Panc1 (cell line): ENCODE measurements around the gene SRMS. TPM values are rescaled to one million over a fixed set of nuclear protein-coding genes. Genes with fewer than 3 reads are reported as not detected.

Experiments
- ATAC-seq: fragments of 200-7000 bp; cut with Tn5 transposase; 2 replicates; pipeline ENCODE4 v1.9.1; 2020; ENCODE audit warnings: mild to moderate bottlenecking, moderate library complexity
- Bru-seq: library from RNA; stranded (reverse); fragments of 400-500 nt; gene quantifications from one replicate; lab custom pipeline; 2021; lab: Mats Ljungman, UMichigan
- BruChase-seq, 2 experiments: library from RNA; stranded (reverse); fragments of 400-500 nt; gene quantifications; one replicate each; lab custom pipeline; 2021; lab: Mats Ljungman, UMichigan
- BruUV-seq: library from RNA; stranded (reverse); fragments of 400-500 nt; replicated peaks from 2 replicates; lab custom pipeline; 2021; lab: Mats Ljungman, UMichigan
- CTCF ChIA-PET: fragments of 300-600 bp; sonication (Branson Sonifier 250); formaldehyde crosslinking; loops from one replicate; lab custom pipeline; 2022; ENCODE audit warnings: antibody characterized with exemption; lab: Charles Lee
- POLR2A ChIA-PET: fragments of 300-600 bp; sonication (Branson Sonifier 250); formaldehyde crosslinking; loops from one replicate; lab custom pipeline; 2022; ENCODE audit warnings: antibody characterized with exemption; lab: Charles Lee
- DNase-seq: peaks from one replicate; pipeline ENCODE4 v3.0.0-alpha.2; 2010; ENCODE audit warnings: low read depth, low spot score
- H3K27ac ChIP-seq: 2 replicates; pipeline ENCODE4 v1.5.1; 2011; ENCODE audit warnings: mild to moderate bottlenecking, low read length, inconsistent platforms
- H3K27me3 ChIP-seq: fragments of 200-500 bp; sonication (Bioruptor generic); 2 replicates; pipeline ENCODE4 v1.6.0; 2014; ENCODE audit warnings: low read length, inconsistent platforms; ENCODE audit not compliant: control insufficient read depth, insufficient read depth
- H3K36me3 ChIP-seq: fragments of 200-500 bp; sonication (Bioruptor generic); 2 replicates; pipeline ENCODE4 v1.5.1; 2014; ENCODE audit warnings: inconsistent platforms, mild to moderate bottlenecking, low read length, moderate library complexity; ENCODE audit not compliant: control insufficient read depth, insufficient read depth
- H3K4me1 ChIP-seq: 2 replicates; pipeline ENCODE4 v1.5.1; 2011; ENCODE audit warnings: inconsistent platforms, mild to moderate bottlenecking, low read length, moderate library complexity; ENCODE audit not compliant: control insufficient read depth, insufficient read depth
- H3K4me3 ChIP-seq, 2 experiments: 2 replicates each; pipeline ENCODE4 v1.5.1; 2011 to 2012; ENCODE audit warnings: low read depth in 2 of 2, low read length in 2 of 2, mild to moderate bottlenecking in 2 of 2, inconsistent platforms in 1 of 2, moderate library complexity in 1 of 2
- H3K9me3 ChIP-seq: fragments of 200-500 bp; sonication (Bioruptor generic); 2 replicates; pipeline ENCODE4 v1.5.1; 2014; ENCODE audit warnings: low read depth, mild to moderate bottlenecking, inconsistent platforms, low read length, moderate library complexity; ENCODE audit not compliant: control insufficient read depth, insufficient read depth
- POLR2AphosphoS5 ChIP-seq: IDR thresholded peaks from 2 replicates; pipeline ENCODE4 v1.6.1; 2012; ENCODE audit warnings: mild to moderate bottlenecking, low read depth, low read length, moderate library complexity
- SIN3A ChIP-seq: IDR thresholded peaks from 2 replicates; pipeline ENCODE4 v1.6.1; 2012; ENCODE audit warnings: low read depth, mild to moderate bottlenecking, low read length, moderate library complexity, borderline replicate concordance; ENCODE audit not compliant: insufficient read depth
- TCF7L2 ChIP-seq: IDR thresholded peaks from 2 replicates; pipeline ENCODE4 v1.6.1; 2011; ENCODE audit warnings: mild to moderate bottlenecking, low read depth, low read length, inconsistent platforms
- in situ Hi-C: cut with HindIII; loops from 2 replicates; pipeline ENCODE4 v1.10.0; 2016; ENCODE audit warnings: low sequenced_read_pairs, low pct_unique_long_range_greater_than_20kb
- intact Hi-C: fragments of 100-400 bp; cut with micrococcal nuclease; formaldehyde crosslinking; loops from one replicate; pipeline ENCODE4 v1.10.0; 2022; ENCODE audit not compliant: unreplicated experiment
- long read RNA-seq: library from polyadenylated mRNA; unstranded; transcript quantifications from one replicate; pipeline ENCODE4 v2.0.0, GENCODE V29; 2021; ENCODE audit not compliant: unreplicated experiment
- polyA plus RNA-seq: library from polyadenylated mRNA; unstranded; fragments of >200 nt; gene quantifications from one replicate; pipeline ENCODE4 v1.2.1, GENCODE V29; 2012; ENCODE audit warnings: missing spikeins; ENCODE audit not compliant: insufficient read length
- total RNA-seq: library from RNA; stranded (reverse); gene quantifications from one replicate; pipeline ENCODE4 v1.2.1, GENCODE V29; 2021; ENCODE audit not compliant: unreplicated experiment
- TF ChIP-seq, protein P1 (sequence below), 2 experiments: IDR thresholded peaks; 2 replicates each; pipeline ENCODE4 v1.6.1; 2011 to 2012; ENCODE audit warnings: low read depth in 2 of 2, control low read depth in 1 of 2, low read length in 1 of 2, mild to moderate bottlenecking in 1 of 2, moderate library complexity in 1 of 2; ENCODE audit not compliant: insufficient read depth in 1 of 2
- TF ChIP-seq, protein P2 (sequence below): fragments of 450-650 bp; IDR thresholded peaks from 2 replicates; pipeline ENCODE4 v1.5.1; 2017; ENCODE audit warnings: mild to moderate bottlenecking

Gene SRMS, protein sequence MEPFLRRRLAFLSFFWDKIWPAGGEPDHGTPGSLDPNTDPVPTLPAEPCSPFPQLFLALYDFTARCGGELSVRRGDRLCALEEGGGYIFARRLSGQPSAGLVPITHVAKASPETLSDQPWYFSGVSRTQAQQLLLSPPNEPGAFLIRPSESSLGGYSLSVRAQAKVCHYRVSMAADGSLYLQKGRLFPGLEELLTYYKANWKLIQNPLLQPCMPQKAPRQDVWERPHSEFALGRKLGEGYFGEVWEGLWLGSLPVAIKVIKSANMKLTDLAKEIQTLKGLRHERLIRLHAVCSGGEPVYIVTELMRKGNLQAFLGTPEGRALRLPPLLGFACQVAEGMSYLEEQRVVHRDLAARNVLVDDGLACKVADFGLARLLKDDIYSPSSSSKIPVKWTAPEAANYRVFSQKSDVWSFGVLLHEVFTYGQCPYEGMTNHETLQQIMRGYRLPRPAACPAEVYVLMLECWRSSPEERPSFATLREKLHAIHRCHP
- total RNA-seq (not detected), Bru-seq, nascent RNA (percentile 16 among the genes with signal in this experiment), BruChase-seq, experiment 1, labeled RNA remaining after a 2-hour chase (percentile 10 among the genes with signal in this experiment), BruChase-seq, experiment 2, labeled RNA remaining after a 6-hour chase (percentile 27 among the genes with signal in this experiment)
- 0.41 TPM for polyA plus RNA-seq
- long read RNA-seq = 0 reads

DNA sequence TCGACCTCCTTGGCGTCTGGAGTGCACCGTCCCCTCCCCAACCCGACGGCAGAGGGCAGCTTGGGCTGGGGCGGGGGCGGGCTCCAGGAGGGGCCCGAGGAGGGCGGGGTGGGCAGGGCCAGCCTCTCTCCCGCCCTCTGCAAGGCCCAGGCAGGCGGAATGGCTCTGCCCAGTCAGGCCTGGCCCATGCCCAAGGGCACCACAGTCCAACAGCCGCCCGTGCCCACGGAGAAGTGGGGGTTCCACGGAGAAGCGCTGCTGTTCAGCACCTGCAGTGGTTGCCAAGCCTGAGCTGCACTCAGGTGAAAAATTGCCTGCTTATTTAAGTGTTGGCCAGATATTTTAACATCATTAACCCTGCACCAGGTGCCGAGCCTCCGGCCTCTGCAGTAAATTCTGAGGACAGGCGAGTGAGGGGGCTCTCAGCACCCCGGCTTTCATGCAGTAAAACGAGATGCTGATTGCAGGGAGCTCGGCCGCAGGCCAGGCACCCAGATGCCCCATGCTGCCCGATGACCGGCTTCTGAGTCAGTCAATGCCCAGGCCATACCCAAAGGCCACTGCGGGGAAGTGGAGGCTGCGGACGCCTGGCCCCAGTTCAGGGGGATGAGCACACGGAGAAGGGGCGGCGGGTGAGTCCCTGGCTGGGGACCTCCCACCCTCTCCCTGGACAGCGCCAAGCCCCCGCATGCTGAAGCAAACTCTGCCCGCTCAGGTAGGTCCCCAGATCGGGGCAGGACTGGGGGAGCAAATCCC is at the start of gene SRMS:
TSS of gene SRMS (minus strand) at position 25 of the 756 bp plus-strand sequence. CDS start 286 bp downstream, outside the sequence.
- intact Hi-C loops = no loop called here
- Histone ChIP-seq H3K36me3 (no peaks in the 10 kb centered on the region), H3K27me3 (no peaks in the 10 kb centered on the region), H3K27ac (no peak within 1 kb of the TSS), H3K4me1 (peaks cover 16% of the 10 kb centered on the region), H3K4me3 (no peak within 1 kb of the TSS), H3K9me3 (no peaks in the 10 kb centered on the region)
- ChIA-PET CTCF (no interaction called here), POLR2A (no interaction called here)
- ATAC-seq (peak; percentile 58), DNase-seq (no peak)
- BruUV-seq = no TSS peak
- in situ Hi-C loops = no loop called here
- TF ChIP-seq, protein P1, sequence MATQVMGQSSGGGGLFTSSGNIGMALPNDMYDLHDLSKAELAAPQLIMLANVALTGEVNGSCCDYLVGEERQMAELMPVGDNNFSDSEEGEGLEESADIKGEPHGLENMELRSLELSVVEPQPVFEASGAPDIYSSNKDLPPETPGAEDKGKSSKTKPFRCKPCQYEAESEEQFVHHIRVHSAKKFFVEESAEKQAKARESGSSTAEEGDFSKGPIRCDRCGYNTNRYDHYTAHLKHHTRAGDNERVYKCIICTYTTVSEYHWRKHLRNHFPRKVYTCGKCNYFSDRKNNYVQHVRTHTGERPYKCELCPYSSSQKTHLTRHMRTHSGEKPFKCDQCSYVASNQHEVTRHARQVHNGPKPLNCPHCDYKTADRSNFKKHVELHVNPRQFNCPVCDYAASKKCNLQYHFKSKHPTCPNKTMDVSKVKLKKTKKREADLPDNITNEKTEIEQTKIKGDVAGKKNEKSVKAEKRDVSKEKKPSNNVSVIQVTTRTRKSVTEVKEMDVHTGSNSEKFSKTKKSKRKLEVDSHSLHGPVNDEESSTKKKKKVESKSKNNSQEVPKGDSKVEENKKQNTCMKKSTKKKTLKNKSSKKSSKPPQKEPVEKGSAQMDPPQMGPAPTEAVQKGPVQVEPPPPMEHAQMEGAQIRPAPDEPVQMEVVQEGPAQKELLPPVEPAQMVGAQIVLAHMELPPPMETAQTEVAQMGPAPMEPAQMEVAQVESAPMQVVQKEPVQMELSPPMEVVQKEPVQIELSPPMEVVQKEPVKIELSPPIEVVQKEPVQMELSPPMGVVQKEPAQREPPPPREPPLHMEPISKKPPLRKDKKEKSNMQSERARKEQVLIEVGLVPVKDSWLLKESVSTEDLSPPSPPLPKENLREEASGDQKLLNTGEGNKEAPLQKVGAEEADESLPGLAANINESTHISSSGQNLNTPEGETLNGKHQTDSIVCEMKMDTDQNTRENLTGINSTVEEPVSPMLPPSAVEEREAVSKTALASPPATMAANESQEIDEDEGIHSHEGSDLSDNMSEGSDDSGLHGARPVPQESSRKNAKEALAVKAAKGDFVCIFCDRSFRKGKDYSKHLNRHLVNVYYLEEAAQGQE (IDR thresholded peaks at IDR 0.05; ENCODE audit: insufficient read depth in 1 of 2, low read depth in 2 of 2, low read length in 1 of 2) = no peak
- TF ChIP-seq SIN3A (no peak), POLR2AphosphoS5 (no peak), TCF7L2 (no peak)
- TF ChIP-seq, protein P2, sequence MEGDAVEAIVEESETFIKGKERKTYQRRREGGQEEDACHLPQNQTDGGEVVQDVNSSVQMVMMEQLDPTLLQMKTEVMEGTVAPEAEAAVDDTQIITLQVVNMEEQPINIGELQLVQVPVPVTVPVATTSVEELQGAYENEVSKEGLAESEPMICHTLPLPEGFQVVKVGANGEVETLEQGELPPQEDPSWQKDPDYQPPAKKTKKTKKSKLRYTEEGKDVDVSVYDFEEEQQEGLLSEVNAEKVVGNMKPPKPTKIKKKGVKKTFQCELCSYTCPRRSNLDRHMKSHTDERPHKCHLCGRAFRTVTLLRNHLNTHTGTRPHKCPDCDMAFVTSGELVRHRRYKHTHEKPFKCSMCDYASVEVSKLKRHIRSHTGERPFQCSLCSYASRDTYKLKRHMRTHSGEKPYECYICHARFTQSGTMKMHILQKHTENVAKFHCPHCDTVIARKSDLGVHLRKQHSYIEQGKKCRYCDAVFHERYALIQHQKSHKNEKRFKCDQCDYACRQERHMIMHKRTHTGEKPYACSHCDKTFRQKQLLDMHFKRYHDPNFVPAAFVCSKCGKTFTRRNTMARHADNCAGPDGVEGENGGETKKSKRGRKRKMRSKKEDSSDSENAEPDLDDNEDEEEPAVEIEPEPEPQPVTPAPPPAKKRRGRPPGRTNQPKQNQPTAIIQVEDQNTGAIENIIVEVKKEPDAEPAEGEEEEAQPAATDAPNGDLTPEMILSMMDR = no peak

DNA sequence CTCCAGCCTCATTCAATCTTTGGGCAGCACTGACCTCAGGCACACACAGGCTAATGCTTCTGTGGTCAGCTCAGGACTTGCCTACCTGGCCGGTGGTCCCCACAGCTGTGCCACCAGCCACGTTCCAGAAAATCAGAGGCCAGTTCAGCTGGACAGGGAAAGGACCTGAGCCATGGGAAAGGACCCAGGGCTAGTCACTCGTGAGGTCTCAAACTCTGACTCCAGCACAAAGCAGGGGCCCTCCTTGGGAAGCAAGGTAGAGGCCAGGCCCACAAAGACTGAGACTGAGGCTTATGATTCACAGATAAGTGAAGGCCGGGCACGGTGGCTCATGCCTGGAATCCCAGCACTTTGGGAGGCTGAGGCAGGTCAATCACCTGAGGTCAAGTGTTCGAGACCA is 48.9 kb upstream of the SRMS start:
- ChIA-PET POLR2A (no interaction called here), CTCF (interaction anchor here (0.8 kb wide), 1 partner anchor 188 kb away, joined by 15 read pairs; no protein-coding TSS in a partner anchor)
- DNase-seq (no peak), ATAC-seq (no peak)
- H3K27me3 ChIP-seq = no peaks in the 10 kb centered on the region
- TF ChIP-seq TCF7L2 = no peak
- TF ChIP-seq, protein P1 (IDR thresholded peaks at IDR 0.05; ENCODE audit: insufficient read depth in 1 of 2, low read depth in 2 of 2, low read length in 1 of 2) = no peak
- TF ChIP-seq, protein P2 = no peak
- TF ChIP-seq POLR2AphosphoS5 = no peak
- TF ChIP-seq SIN3A = no peak
- H3K4me1 ChIP-seq = no peaks in the 10 kb centered on the region
- H3K9me3 ChIP-seq = no peaks in the 10 kb centered on the region
- H3K27ac ChIP-seq = no peak overlapping the region
- no peaks in the 10 kb centered on the region for H3K36me3 ChIP-seq
- intact Hi-C loops (no loop called here), in situ Hi-C loops (loop anchor here (10.0 kb wide), 1 partner anchor 62 kb away; the partner anchor contains the start of gene PTK6)
- BruUV-seq = no TSS peak
- H3K4me3 ChIP-seq = no peak overlapping the region
